Calu3 (cell line): ENCODE data around the gene HTD2. TPM values are rescaled to one million over a fixed set of nuclear protein-coding genes. Genes with fewer than 3 reads are reported as not detected.

ENCODE experiments used
- BruUV-seq: library from RNA; stranded (reverse); fragments of 400-500 nt; replicated peaks from 2 replicates; lab custom pipeline; 2021; lab: Mats Ljungman, UMichigan
- CTCF ChIA-PET: fragments of 300-600 bp; sonication (Branson Sonifier 250); formaldehyde crosslinking; loops from one replicate; lab custom pipeline; 2022; ENCODE audit warnings: antibody characterized with exemption; lab: Charles Lee
- DNase-seq: peaks from one replicate; pipeline ENCODE4 v3.0.0; 2022
- H3K27ac Mint-ChIP-seq: one replicate; pipeline ENCODE4 v1.8.0; 2022; ENCODE audit warnings: mixed read lengths; ENCODE audit not compliant: unreplicated experiment
- H3K27me3 Mint-ChIP-seq: one replicate; pipeline ENCODE4 v1.8.0; 2022; ENCODE audit warnings: mixed read lengths; ENCODE audit not compliant: unreplicated experiment
- H3K36me3 Mint-ChIP-seq: one replicate; pipeline ENCODE4 v1.8.0; 2022; ENCODE audit warnings: mild to moderate bottlenecking, moderate library complexity, mixed read lengths; ENCODE audit not compliant: insufficient read depth, unreplicated experiment
- H3K4me1 Mint-ChIP-seq: one replicate; pipeline ENCODE4 v1.8.0; 2022; ENCODE audit warnings: mild to moderate bottlenecking, low read depth, mixed read lengths; ENCODE audit not compliant: unreplicated experiment
- H3K4me3 Mint-ChIP-seq: one replicate; pipeline ENCODE4 v1.8.0; 2022; ENCODE audit warnings: mild to moderate bottlenecking, low read depth, moderate library complexity, mixed read lengths; ENCODE audit not compliant: unreplicated experiment
- H3K9me3 Mint-ChIP-seq: one replicate; pipeline ENCODE4 v1.8.0; 2022; ENCODE audit warnings: low read depth, mixed read lengths; ENCODE audit not compliant: unreplicated experiment
- intact Hi-C: fragments of 100-400 bp; cut with micrococcal nuclease; formaldehyde crosslinking; loops from one replicate; pipeline ENCODE4 v1.10.0; 2022; ENCODE audit not compliant: unreplicated experiment
- total RNA-seq: library from RNA; stranded (reverse); gene quantifications from 2 replicates; pipeline ENCODE4 v1.2.3, GENCODE V29; 2022
- TF ChIP-seq, protein P1 (sequence below): fragments of 200-600 bp; IDR thresholded peaks from one replicate; pipeline ENCODE4 v1.8.0; 2022; ENCODE audit warnings: antibody characterized with exemption; ENCODE audit not compliant: unreplicated experiment

Gene HTD2
- total RNA-seq, 1 experiment from 2014 or later = 8.5 TPM

DNA sequence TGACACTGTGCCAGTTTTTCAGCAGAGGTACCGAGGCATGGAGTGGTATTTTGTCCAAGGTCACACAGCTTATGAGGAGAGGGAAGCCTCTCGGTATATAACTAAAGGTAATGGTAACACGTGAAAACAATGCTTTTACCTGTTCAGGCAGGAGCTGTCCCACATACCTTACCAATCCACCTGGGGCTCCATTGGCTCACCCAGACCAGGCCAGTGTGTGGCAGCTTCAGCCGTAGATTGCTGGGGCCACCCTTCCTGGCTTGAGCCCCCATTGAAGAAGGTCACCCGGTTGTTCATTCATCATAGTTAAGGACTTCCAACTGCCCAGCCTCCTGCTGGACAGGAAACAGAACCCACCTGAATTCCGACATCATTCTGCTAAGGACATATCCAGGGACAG lies 9.5 kb upstream of the HTD2 start:
- CTCF ChIA-PET = interaction anchor here (0.7 kb wide), 1 partner anchor 109 kb away, joined by 4 read pairs; no protein-coding TSS in a partner anchor
- no TSS peak for BruUV-seq
- Mint-ChIP-seq H3K36me3 (no peaks in the 10 kb centered on the region), H3K27me3 (peaks cover 11% of the 10 kb centered on the region), H3K4me1 (no peaks in the 10 kb centered on the region), H3K4me3 (no peak overlapping the region), H3K9me3 (no peaks in the 10 kb centered on the region), H3K27ac (no peak overlapping the region)
- intact Hi-C loops = no loop called here
- TF ChIP-seq, protein P1, sequence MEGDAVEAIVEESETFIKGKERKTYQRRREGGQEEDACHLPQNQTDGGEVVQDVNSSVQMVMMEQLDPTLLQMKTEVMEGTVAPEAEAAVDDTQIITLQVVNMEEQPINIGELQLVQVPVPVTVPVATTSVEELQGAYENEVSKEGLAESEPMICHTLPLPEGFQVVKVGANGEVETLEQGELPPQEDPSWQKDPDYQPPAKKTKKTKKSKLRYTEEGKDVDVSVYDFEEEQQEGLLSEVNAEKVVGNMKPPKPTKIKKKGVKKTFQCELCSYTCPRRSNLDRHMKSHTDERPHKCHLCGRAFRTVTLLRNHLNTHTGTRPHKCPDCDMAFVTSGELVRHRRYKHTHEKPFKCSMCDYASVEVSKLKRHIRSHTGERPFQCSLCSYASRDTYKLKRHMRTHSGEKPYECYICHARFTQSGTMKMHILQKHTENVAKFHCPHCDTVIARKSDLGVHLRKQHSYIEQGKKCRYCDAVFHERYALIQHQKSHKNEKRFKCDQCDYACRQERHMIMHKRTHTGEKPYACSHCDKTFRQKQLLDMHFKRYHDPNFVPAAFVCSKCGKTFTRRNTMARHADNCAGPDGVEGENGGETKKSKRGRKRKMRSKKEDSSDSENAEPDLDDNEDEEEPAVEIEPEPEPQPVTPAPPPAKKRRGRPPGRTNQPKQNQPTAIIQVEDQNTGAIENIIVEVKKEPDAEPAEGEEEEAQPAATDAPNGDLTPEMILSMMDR = no peak
- no peak for DNase-seq

DNA sequence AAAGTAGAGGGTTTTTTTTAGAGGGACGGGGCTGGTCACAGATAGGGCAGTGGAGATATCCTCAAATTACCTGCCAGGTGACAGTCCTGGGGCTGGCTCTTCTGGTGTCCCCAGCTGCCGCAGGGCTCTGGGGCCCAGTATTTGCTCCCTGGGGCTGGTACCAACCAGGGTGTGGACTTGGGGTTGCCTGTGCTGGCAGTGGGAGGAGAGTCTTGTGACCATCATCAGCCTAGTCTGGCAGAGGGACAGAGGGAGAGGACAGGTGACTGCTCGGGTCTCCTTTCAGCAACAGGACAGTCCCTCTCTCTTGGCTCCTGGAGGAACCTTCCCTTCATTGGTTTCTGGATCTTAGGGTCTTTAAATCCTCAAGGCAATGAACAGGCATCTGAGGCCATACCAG lies 8.1 kb upstream of the HTD2 start:
- H3K27ac Mint-ChIP-seq = no peak overlapping the region
- peaks cover 21% of the 10 kb centered on the region for H3K27me3 Mint-ChIP-seq
- CTCF ChIA-PET = interaction anchor here (0.6 to 2.4 kb wide), 2 partner anchors 110 to 367 kb away, joined by 3 to 38 read pairs; no protein-coding TSS in a partner anchor
- no peaks in the 10 kb centered on the region for H3K36me3 Mint-ChIP-seq
- no peaks in the 10 kb centered on the region for H3K4me1 Mint-ChIP-seq
- no peaks in the 10 kb centered on the region for H3K9me3 Mint-ChIP-seq
- no peak overlapping the region for H3K4me3 Mint-ChIP-seq
- BruUV-seq = no TSS peak
- intact Hi-C loops = no loop called here
- no peak for DNase-seq
- TF ChIP-seq, protein P1 = no peak

DNA sequence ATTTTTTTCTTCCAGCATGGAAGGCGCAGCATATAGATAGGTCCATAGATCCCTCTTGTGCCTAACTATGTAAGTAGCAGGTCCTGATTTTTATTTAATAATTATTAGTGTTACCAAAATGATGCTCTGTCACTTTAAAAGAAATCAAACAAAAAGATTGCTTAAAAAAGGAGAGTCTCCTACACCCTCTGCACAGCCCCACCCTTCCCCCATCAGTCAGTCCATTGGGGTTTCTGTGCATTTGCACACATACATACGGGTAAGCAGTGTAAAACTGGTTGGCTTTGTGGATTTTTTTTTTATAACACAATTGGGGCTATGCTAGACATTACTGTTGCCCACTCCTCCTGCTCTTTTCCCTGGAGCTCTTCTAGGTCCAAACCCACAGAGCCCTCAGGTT lies 7.2 kb upstream of the HTD2 start:
- no peaks in the 10 kb centered on the region for H3K9me3 Mint-ChIP-seq
- no TSS peak for BruUV-seq
- TF ChIP-seq, protein P1 = no peak
- CTCF ChIA-PET = interaction anchor here (0.6 to 2.4 kb wide), 3 partner anchors 80 to 368 kb away, joined by 3 to 38 read pairs (median 4); no protein-coding TSS in a partner anchor
- no peak overlapping the region for H3K27ac Mint-ChIP-seq
- H3K4me3 Mint-ChIP-seq = no peak overlapping the region
- no peaks in the 10 kb centered on the region for H3K4me1 Mint-ChIP-seq
- H3K27me3 Mint-ChIP-seq = peaks cover 21% of the 10 kb centered on the region
- no peaks in the 10 kb centered on the region for H3K36me3 Mint-ChIP-seq
- no peak for DNase-seq
- intact Hi-C loops = no loop called here

DNA sequence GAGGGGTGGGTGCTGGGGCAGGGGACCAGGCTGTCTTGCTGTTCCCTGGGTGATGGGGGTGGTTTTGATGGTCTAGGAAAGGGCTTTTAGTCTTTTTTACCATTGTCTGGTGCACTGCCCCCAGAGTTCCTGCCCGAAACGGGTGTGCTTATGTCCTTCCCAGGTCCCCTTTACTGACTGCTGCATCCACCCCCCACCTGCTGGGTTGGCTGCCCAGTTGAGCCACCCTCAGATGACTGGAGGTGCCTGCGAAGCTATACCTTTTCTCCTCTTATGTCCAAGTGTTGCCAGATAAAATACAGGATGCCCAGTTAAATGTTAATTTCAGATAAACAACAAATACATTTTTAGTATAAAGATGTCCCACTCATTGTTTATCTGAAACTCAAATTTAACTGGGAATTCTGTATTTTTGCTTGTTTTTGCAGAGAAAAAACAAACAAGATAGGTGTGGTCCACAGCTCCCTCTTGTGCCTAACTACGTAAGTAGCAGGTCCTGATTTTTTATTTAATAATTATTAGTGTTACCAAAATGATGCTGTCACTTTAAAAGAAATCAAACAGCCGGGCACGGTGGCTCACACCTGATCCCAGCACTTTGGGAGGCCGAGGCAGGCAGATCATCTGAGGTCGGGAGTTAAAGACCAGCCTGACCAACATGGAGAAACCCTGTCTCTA lies 6.3 kb upstream of the HTD2 start:
- no peak overlapping the region for H3K27ac Mint-ChIP-seq
- intact Hi-C loops = loop anchor here (1.0 kb wide), 1 partner anchor 113 kb away; no protein-coding TSS in a partner anchor
- no peaks in the 10 kb centered on the region for H3K4me1 Mint-ChIP-seq
- BruUV-seq = no TSS peak
- no peaks in the 10 kb centered on the region for H3K36me3 Mint-ChIP-seq
- CTCF ChIA-PET = interaction anchor here (0.6 to 2.4 kb wide), 6 partner anchors 81 to 330 kb away, joined by 3 to 38 read pairs (median 6); no protein-coding TSS in a partner anchor
- TF ChIP-seq, protein P1 = peak; percentile 30
- H3K9me3 Mint-ChIP-seq = no peaks in the 10 kb centered on the region
- H3K27me3 Mint-ChIP-seq = peaks cover 21% of the 10 kb centered on the region
- no peak overlapping the region for H3K4me3 Mint-ChIP-seq
- DNase-seq = peak; percentile 14
